Caki2 (cell line): Measurements from ENCODE around the gene PIR. TPM values are rescaled to one million over a fixed set of nuclear protein-coding genes. Genes with fewer than 3 reads are reported as not detected.

Experiments
- total RNA-seq: library from RNA; depleted of rRNA; stranded (reverse); fragments of >200 nt; shearing (Covaris generic); gene quantifications from 2 replicates; pipeline ENCODE4 v1.2.3, GENCODE V29; 2014; ENCODE audit warnings: low replicate concordance; rRNA removed

PIR gene
- total RNA-seq, 1 experiment from 2014 or later: 80.0 TPM

Other genes starting within 250 kb of the PIR start
- 29.8 and 44.6 TPM in 2 replicates for gene ASB9, start 223.2 kb downstream of the PIR start, total RNA-seq
- gene ASB11, start 177.7 kb downstream of the PIR start, total RNA-seq: not detected in 2 replicates
- gene PIGA, start 157.8 kb downstream of the PIR start, total RNA-seq: 3.9 and 17.0 TPM in 2 replicates
- 0.35 and 0.41 TPM in 2 replicates for gene VEGFD, start 108.9 kb downstream of the PIR start, total RNA-seq
- 0.71 TPM in 1 of 2 replicates, not detected in the other for gene BMX, start 7.5 kb upstream of the PIR start, total RNA-seq
- gene ACE2, start 107.6 kb upstream of the PIR start, total RNA-seq: 0.06 TPM in 1 of 2 replicates, not detected in the other
- 5.8 and 6.5 TPM in 2 replicates for gene CLTRN, start 171.5 kb upstream of the PIR start, total RNA-seq
- gene CA5B, start 244.9 kb upstream of the PIR start, total RNA-seq: 4.2 and 12.0 TPM in 2 replicates